Endothelial cell of umbilical vein (primary cell): ENCODE results near the gene AKAP8L. TPM values are rescaled to one million over a fixed set of nuclear protein-coding genes. Genes with fewer than 3 reads are reported as not detected.

Source experiments
- BruUV-seq: library from RNA; stranded (reverse); fragments of 400-500 nt; replicated peaks from 2 replicates; lab custom pipeline; 2021; lab: Mats Ljungman, UMichigan
- CTCF ChIA-PET: fragments of 300-600, 350-600 bp; sonication (Branson Sonifier 250); formaldehyde crosslinking; loops from one replicate; lab custom pipeline; 2021; ENCODE audit warnings: antibody characterized with exemption, inconsistent platforms; lab: Charles Lee
- POLR2A ChIA-PET: fragments of 300-600, 350-600 bp; sonication (Branson Sonifier 250); formaldehyde crosslinking; loops from one replicate; lab custom pipeline; 2021; ENCODE audit warnings: antibody characterized with exemption, inconsistent platforms; lab: Charles Lee
- DNase-seq: peaks from one replicate; pipeline ENCODE4 v3.0.0-alpha.2; 2011; ENCODE audit warnings: low read depth, low spot score
- FAIRE-seq: peaks from 2 replicates; lab custom pipeline; 2011; peaks lifted over from hg19 to GRCh38; lab: Jason Lieb, UNC
- H2AFZ ChIP-seq: 2 replicates; pipeline ENCODE4 v1.6.0; 2012; ENCODE audit warnings: low read depth, low read length, control low read depth, inconsistent platforms
- H3K27ac ChIP-seq: 2 replicates; pipeline ENCODE4 v1.5.1; 2011; ENCODE audit warnings: low read depth, mild to moderate bottlenecking, control low read depth, low read length, moderate library complexity; ENCODE audit not compliant: insufficient read depth
- H3K27me3 ChIP-seq, 2 experiments: 2 replicates each; pipeline versions ENCODE4 v1.6.0 to v1.6.1; 2011; ENCODE audit warnings: low read length in 2 of 2, mixed read lengths in 1 of 2; ENCODE audit not compliant: control insufficient read depth in 2 of 2, insufficient read depth in 2 of 2
- H3K36me3 ChIP-seq, 2 experiments: 2 replicates in 1 of 2; 3 replicates in 1 of 2; pipeline ENCODE4 v1.5.1; 2011; ENCODE audit warnings: low read length in 2 of 2, mild to moderate bottlenecking in 1 of 2, moderate library complexity in 1 of 2; ENCODE audit not compliant: control insufficient read depth in 2 of 2, insufficient read depth in 2 of 2; ENCODE audit errors: extremely low read depth in 1 of 2
- H3K4me1 ChIP-seq: 3 replicates; pipeline ENCODE4 v1.5.1; 2011; ENCODE audit warnings: mild to moderate bottlenecking, low read length; ENCODE audit not compliant: control insufficient read depth, insufficient read depth; ENCODE audit errors: extremely low read depth
- H3K4me2 ChIP-seq: 2 replicates; pipeline ENCODE4 v1.6.1; 2011; ENCODE audit warnings: low read length, control low read depth, mixed read lengths; ENCODE audit not compliant: insufficient read depth
- H3K4me3 ChIP-seq, 3 experiments: fragments of 200-600 bp in 1 of 3; sonication (generic), shearing (Covaris generic) in 1 of 3; replicated peaks in 1 of 3; 2 replicates each; pipeline ENCODE4 v1.5.1; 2011 to 2016; ENCODE audit warnings: control low read depth in 3 of 3, low read length in 3 of 3, mild to moderate bottlenecking in 2 of 3, inconsistent platforms in 1 of 3, low read depth in 1 of 3, moderate library complexity in 1 of 3; ENCODE audit not compliant: insufficient read depth in 1 of 3
- H3K79me2 ChIP-seq: 2 replicates; pipeline ENCODE4 v1.6.0; 2012; ENCODE audit warnings: low read length, inconsistent platforms; ENCODE audit not compliant: control insufficient read depth, insufficient read depth
- H3K9ac ChIP-seq: replicated peaks from 2 replicates; pipeline ENCODE3; 2011; ENCODE audit warnings: low read length, control low read depth; ENCODE audit not compliant: insufficient read depth; ENCODE audit errors: extremely low read depth
- H3K9me1 ChIP-seq: replicated peaks from 3 replicates; pipeline ENCODE4 v1.6.0; 2011; ENCODE audit warnings: mild to moderate bottlenecking, low read length; ENCODE audit not compliant: control insufficient read depth, insufficient read depth; ENCODE audit errors: extremely low read depth
- H3K9me3 ChIP-seq: replicated peaks from 2 replicates; pipeline ENCODE4 v1.5.1; 2012; ENCODE audit warnings: low read length, inconsistent platforms; ENCODE audit not compliant: control insufficient read depth, insufficient read depth
- H4K20me1 ChIP-seq: replicated peaks from 2 replicates; pipeline ENCODE3; 2011; ENCODE audit warnings: mild to moderate bottlenecking, low read length; ENCODE audit not compliant: control insufficient read depth, insufficient read depth; ENCODE audit errors: extremely low read depth
- CTCF ChIP-seq, 2 donors: IDR thresholded peaks; 1 replicate in 1 of 2; 2 replicates in 1 of 2; pipeline ENCODE4 v1.5.1; 2011; ENCODE audit warnings: low read length in 2 of 2, mild to moderate bottlenecking in 2 of 2, moderate library complexity in 2 of 2, control low read depth in 1 of 2, inconsistent platforms in 1 of 2, low read depth in 1 of 2; ENCODE audit not compliant: insufficient read depth in 1 of 2; ENCODE audit errors: extremely low read depth in 1 of 2
- EZH2 ChIP-seq: IDR thresholded peaks from 2 replicates; pipeline ENCODE4 v1.6.1; 2012; ENCODE audit warnings: borderline replicate concordance, low read depth, mild to moderate bottlenecking, moderate library complexity, low read length, inconsistent platforms; ENCODE audit not compliant: severe bottlenecking
- FOS ChIP-seq: IDR thresholded peaks from 2 replicates; pipeline ENCODE4 v1.6.1; 2011; ENCODE audit warnings: mild to moderate bottlenecking, low read length, moderate library complexity, borderline replicate concordance; ENCODE audit not compliant: insufficient read depth
- GATA2 ChIP-seq: IDR thresholded peaks from 2 replicates; pipeline ENCODE4 v1.7.0; 2011; ENCODE audit warnings: low read depth, mild to moderate bottlenecking, moderate library complexity, mixed read lengths, low read length; ENCODE audit not compliant: insufficient read length, insufficient read depth
- JUN ChIP-seq: IDR thresholded peaks from 2 replicates; pipeline ENCODE4 v1.6.1; 2011; ENCODE audit warnings: borderline replicate concordance, low read depth; ENCODE audit not compliant: insufficient read length, insufficient read depth
- MAX ChIP-seq: IDR thresholded peaks from 2 replicates; pipeline ENCODE4 v1.6.1; 2011; ENCODE audit not compliant: insufficient read depth, insufficient read length
- MYC ChIP-seq: IDR thresholded peaks from one replicate; pipeline ENCODE4 v1.6.1; 2011; ENCODE audit warnings: mild to moderate bottlenecking, low read depth, low read length
- POLR2A ChIP-seq: IDR thresholded peaks from 2 replicates; pipeline ENCODE4 v1.6.1; 2012; ENCODE audit warnings: low read depth, mild to moderate bottlenecking, control low read depth, low read length
- POLR2AphosphoS5 ChIP-seq: IDR thresholded peaks from 2 replicates; pipeline ENCODE4 v1.6.1; 2012; ENCODE audit warnings: low read depth, mild to moderate bottlenecking, control low read depth, low read length, moderate library complexity; ENCODE audit not compliant: insufficient read depth
- dilution Hi-C: fragments of 300-500 bp; cut with MboI; formaldehyde crosslinking; loops from one replicate; pipeline ENCODE4 v1.15.0; 2019; ENCODE audit warnings: low sequenced_read_pairs; ENCODE audit not compliant: extremely low pct_ligation_motif_present
- intact Hi-C: fragments of 100-400 bp; cut with micrococcal nuclease; formaldehyde crosslinking; loops from one replicate; pipeline ENCODE4 v1.10.0; 2022
- polyA plus RNA-seq, 4 experiments: library from polyadenylated mRNA; depleted of rRNA in 3 of 4; stranded (reverse) in 3 of 4; unstranded in 1 of 4; fragments of >200 nt; gene quantifications; 2 replicates each; pipeline versions ENCODE4 v1.2.1 to v1.2.3, GENCODE V29; 2011 to 2012; ENCODE audit warnings: missing spikeins in 1 of 4
- total RNA-seq: library from RNA; stranded (reverse); gene quantifications from 2 replicates; pipeline ENCODE4 v1.2.3, GENCODE V29; 2021

AKAP8L gene
- total and polyA plus RNA-seq, 2 donors (not counting 3 experiments of a cell fraction or from before 2014, with no cell fraction given): 63.9 to 99.6 TPM

- Histone ChIP-seq H3K27me3 (no peaks in the 10 kb centered on the region), H3K4me3 (no peak overlapping the region), H3K36me3 (peaks cover 8 to 37% of the 10 kb centered on the region in 2 experiments), H4K20me1 (no peaks in the 10 kb centered on the region), H3K79me2 (peaks cover 20% of the 10 kb centered on the region), H3K9ac (no peak overlapping the region), H3K9me3 (no peaks in the 10 kb centered on the region), H3K27ac (no peak overlapping the region), H3K4me2 (no peak overlapping the region), H3K9me1 (no peaks in the 10 kb centered on the region), H2AFZ (no peak overlapping the region), H3K4me1 (peaks cover 13% of the 10 kb centered on the region)
- TF ChIP-seq MYC (no peak), GATA2 (no peak), MAX (no peak), POLR2A (no peak), CTCF (IDR thresholded peaks at IDR 0.05; ENCODE audit: extremely low read depth in 1 of 2, insufficient read depth in 1 of 2, low read depth in 1 of 2, low read length in 2 of 2) (no peak), JUN (no peak), POLR2AphosphoS5 (no peak), FOS (no peak), EZH2 (no peak)
- dilution Hi-C loops (no loop called here), intact Hi-C loops (no loop called here)
- no peak for DNase-seq
- no peak for FAIRE-seq
- BruUV-seq: no TSS peak
- CTCF ChIA-PET: interaction anchor here (0.6 to 1.7 kb wide), 3 partner anchors 31 to 330 kb away, joined by 3 to 5 read pairs (median 3); no protein-coding TSS in a partner anchor
- POLR2A ChIA-PET: interaction anchor here (0.7 kb wide), 1 partner anchor 126 kb away, joined by 3 read pairs; no protein-coding TSS in a partner anchor
Observed at GRCh38 chr19:15421721-15422260, 3.0 kb upstream of the AKAP8L start.
